ENCODE measurements around the gene ATXN3L.
"Not testable (repeated sequence)": the region's sequence is repeated elsewhere in the genome, so short reads cannot be mapped to it uniquely, and the experiment has no call there.

The ATXN3L gene

DNA sequence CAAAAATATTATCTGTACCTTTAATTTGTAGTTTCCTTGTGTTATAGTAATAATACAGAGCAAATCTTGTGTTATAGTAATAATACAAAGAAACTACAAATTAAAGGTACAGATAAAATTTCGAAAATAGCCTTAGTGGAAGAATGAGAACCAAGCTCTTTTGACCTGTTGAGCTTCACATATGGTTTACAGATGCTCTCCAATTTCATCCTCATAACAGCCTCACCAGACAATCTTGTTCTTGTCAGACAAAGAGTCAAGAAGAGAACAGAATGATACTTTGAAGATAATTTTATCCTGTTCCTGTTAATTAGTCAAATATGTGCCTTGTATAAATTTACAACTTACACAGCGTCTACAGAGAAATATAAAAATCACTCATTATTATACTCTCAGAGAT is 12.8 kb downstream of the ATXN3L start:
- no peak for DNase-seq (ENCODE audit: low read depth in 2 of 2)

- DNase-seq (ENCODE audit: low read depth in 2 of 2), result no peak
These were observed 14.7 kb downstream of the ATXN3L start for GRCh38 chrX:13305108-13305507.

DNA sequence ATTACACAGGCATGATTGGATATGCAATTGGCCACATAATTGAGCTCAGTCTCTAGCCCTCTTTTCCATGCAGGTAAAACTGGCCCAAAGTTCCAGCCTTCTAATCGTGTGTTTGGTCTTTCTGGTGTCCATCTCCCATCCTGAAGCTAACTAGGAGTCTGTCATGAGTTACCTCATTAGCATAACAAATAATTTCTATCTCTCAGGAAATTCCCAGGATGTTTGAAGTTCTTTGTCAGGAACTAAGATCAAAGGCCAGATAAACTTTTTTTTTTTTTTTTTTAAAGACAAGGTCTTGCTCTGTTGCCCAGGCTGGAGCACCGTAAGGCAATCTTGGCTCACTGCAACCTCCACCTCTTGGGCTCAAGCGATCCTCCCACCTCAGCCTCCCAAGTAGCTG is 15.8 kb downstream of the ATXN3L start:
- DNase-seq (ENCODE audit: low read depth in 2 of 2), result no peak

GRCh38 chrX:13303248-13303647 is 16.6 kb downstream of the ATXN3L start:
- not testable (repeated sequence) for DNase-seq (ENCODE audit: low read depth in 2 of 2)

- DNase-seq (ENCODE audit: low read depth in 2 of 2), result no peak
These were observed 21.0 kb downstream of the ATXN3L start for GRCh38 chrX:13298836-13299235.

DNA sequence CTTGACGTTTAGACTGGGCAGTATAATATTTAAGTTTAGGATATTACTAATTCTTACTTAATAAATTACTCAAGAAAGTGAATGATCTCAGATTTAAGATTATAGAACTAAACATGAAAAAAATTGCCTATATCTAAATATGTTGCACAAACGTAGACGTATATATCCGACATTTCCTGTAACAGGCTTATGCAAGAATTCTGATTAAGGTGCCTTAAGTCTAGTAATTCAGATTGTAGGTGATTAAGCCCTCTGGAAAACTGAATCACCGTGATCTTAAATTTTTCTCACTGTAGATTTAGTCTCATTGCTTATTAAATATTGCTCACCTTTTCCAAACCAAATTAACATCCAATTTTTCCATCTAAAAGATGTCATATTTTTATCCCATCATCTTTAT is 24.0 kb downstream of the ATXN3L start:
- no peak for DNase-seq (ENCODE audit: low read depth in 2 of 2)

DNA sequence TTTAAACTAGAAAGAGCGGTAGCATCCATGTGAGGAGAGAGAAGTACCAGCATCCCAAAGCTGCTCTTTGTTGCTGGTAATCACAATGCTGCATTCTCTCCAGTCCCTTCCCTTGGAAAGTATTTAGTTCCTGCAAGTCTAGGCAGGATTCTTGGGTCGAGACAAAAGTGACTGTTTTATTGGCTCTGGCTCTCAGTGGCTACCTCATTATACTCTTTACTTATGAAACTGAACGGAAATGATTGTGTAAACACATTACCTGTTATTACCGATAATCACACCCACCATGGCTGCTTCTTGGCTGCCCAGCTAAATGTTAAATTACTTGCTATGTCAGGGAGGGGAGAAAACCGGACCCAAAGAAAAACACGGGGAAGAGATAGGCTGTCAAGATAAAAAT is 26.2 kb downstream of the ATXN3L start:
- DNase-seq (ENCODE audit: low read depth in 2 of 2), result no peak

DNA sequence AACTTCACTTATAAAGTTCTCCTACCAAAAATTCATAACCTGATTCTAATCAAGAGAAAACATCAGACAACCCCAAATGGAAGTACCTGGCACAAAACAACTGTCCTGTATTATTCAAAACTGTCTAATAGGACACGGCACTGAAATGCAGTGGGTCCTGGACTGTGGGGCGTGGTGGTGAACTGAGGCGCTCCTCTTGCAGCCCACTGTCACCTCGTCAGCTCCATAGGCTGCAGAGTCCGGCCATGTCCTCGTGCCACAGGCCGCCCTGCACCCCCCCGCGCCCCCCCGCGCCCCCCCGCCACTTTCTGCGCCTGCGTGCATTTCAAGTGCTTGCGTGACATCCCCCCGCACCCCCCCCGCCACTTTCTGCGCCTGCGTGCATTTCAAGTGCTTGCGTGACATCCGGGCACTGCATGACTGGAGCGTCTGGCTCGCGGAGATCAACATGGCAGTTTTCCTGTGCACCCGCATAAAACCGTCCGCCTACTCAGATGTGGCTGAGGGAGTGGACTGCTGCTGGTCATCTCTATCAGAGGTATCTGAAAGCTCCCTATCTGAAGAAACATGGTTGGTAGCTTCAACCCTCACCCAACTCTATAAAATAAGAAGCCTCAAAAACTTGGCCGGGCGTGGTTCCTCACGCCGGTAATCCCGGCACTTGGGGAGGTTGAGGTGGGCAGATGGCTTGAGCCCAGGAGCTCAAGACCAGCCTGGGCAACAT is 28.8 kb downstream of the ATXN3L start:
- no peak for DNase-seq (ENCODE audit: low read depth in 2 of 2)

DNA sequence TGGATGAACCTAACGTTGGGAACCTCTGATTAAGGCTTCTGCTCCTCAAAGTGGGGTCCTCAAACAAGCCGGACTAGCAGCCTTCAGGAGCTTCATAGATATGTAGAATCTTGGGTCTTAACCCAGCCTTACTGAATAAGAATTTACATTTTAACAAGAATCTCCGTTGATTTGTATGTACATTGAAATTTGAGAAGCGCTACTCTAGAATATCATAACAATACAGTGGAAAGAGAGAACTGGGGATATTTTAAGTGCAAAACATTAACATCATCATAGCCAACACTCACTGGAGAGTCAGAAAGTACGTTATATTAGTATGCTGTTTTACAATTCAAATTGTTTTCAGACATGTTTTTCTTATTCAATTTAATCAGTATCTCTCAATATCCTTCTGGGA is 31.2 kb downstream of the ATXN3L start:
- no peak for DNase-seq (ENCODE audit: low read depth in 2 of 2)

GRCh38 chrX:13287816-13288215 is 32.0 kb downstream of the ATXN3L start:
- DNase-seq (ENCODE audit: low read depth in 2 of 2), result no peak

DNA sequence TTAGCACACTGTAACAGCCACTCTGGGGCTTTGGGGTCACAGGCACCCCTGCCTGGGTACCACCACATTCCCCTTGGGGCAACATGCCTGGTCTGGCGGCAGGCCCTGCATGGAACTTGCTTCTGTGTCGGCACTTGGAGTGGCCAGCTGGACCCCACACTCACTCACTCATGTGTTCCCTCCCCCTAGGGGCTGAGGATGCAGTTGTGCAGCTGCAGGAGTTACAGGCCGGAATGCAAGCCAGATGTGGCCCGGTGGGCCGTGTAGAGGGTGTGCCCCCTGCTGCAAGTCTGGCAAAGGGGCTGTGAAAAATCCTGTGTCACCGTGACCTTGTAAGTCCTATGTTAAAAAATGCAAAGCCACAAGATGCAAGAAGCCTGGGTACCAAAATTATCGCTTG is 34.2 kb downstream of the ATXN3L start:
- DNase-seq (ENCODE audit: low read depth in 2 of 2), result no peak

DNA sequence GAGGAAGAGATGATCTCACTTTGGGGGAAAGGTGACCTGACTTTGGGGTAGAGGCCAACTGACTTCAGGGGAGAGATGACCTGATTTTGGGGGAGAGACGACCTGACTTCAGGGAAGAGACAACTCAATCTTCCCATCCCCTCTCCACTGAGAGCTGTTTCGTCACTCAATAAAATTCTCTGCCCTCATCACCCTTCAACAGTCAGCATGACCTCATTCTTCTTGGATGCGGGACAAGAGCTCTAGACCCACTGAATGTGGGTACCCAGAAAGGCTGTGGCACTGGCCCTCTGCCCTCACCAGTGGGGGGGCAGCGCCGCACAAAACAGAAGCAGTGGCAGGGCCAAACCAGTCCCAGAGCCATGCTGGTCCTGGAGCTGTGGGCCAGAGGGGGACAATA is 34.6 kb downstream of the ATXN3L start:
- no peak for DNase-seq (ENCODE audit: low read depth in 2 of 2)

- DNase-seq (ENCODE audit: low read depth in 2 of 2), result no peak
These were observed 35.3 kb downstream of the ATXN3L start for GRCh38 chrX:13284570-13284969.

DNA sequence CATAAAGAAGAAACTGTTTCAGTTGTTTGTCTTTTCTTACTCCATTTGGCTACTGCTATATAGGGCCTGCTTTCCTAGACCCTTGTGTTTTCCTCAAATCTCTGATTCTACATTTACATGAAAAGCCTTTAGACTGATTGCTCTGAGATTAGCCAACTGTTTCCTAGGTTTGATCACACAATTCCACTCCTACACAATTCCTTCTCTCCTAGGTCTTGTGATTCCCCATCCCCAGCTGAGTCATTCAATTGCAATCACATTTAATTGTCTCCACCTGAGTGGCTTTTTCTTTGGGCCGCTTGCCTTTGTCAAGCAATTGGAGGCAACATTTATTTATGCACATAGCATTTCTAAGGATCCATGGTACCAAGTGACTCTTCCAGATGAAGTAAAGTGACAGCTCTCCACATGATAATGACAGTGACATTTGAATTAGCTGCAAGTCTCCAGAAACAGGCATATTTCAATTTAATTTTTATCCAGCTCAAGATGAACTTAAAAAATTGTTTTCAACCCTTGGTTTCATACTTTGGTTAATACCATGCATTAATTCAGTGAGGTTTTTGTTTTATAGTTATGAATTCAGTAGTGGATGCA is 35.8 kb downstream of the ATXN3L start:
- no peak for DNase-seq (ENCODE audit: low read depth in 2 of 2)

DNA sequence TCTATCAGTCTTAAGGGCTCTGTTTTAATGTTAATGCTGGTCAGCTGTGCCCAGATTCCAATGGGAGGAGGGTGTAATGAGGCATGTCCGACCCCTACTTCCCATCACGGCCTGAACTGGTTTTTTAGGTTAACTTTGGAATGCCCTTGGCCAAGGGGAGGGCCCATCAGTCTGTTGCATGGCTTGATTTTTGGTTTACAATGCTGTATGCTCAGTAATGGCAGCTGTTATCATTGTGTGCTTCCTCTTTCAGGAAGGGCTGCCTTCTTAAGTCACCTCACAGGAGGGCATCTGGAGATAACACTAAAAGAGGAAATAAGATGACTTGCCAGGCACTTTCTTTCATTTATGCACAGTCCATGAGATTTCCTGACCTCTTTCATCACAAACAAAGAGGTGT is 36.3 kb downstream of the ATXN3L start:
- no peak for DNase-seq (ENCODE audit: low read depth in 2 of 2)

GRCh38 chrX:13281289-13281688 is 38.6 kb downstream of the ATXN3L start:
- DNase-seq (ENCODE audit: low read depth in 2 of 2), result no peak

- DNase-seq (ENCODE audit: low read depth in 2 of 2), result no peak
These were observed 40.4 kb downstream of the ATXN3L start for GRCh38 chrX:13279279-13280018.

DNA sequence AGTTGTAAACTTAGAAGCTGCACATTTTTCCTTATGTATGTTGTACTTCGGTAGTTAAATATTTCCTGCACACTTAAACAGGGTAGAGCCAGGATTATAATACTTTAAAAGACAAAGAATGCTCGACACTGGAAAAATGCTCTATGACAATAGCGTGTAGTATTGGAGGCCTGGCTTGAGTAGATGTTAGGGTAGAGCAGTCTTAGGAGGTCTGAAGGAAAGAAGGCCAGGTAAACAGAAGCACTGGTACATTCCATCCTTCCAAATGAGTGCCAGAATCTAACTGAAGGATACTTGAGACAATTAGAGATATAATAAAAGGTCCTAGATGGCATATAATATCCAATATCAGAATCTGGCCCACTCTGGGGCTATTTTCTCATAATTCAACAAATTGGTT is 42.3 kb downstream of the ATXN3L start:
- no peak for DNase-seq (ENCODE audit: low read depth in 2 of 2)

- no peak for DNase-seq (ENCODE audit: low read depth in 2 of 2)
These were observed 42.9 kb downstream of the ATXN3L start for GRCh38 chrX:13276991-13277390.

DNA sequence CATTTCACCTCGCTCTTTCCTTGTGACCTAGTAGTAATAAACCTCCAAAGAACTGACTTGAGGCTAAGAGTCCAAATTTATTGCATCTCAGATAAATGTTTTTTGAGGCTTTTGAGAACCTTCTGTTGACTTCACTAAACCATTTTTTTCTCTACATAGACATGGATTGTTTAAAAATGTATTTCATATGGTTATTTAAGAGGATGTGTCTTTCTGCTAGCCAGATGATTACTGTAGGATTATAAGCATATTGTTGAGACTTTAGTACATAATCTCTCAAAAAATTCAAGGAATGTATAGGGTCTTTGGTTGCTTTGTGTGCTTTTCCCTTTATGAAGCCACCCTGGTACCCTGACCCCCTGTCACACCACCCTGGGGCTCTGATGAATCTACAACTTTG is 44.8 kb downstream of the ATXN3L start:
- DNase-seq (ENCODE audit: low read depth in 2 of 2), result no peak

GRCh38 chrX:13272426-13272825 is 47.4 kb downstream of the ATXN3L start:
- no peak for DNase-seq (ENCODE audit: low read depth in 2 of 2)

DNA sequence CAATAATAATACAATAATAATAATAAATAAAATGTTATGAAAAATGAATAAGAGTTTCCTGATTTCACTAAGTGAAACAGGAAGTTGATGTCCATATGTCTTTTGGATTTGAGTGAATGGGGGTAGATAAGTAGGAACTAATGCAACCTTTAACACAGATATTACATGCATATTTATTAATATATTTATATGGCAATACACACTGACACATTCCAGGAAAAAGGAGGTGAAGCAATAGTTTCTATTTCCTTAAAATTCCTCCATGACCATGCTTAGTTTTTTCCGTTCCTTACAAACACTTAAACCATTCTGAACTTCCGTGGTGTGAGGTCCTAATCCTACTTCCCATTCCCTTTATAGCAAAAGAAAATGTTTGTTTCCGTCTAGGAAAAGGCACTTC is 48.3 kb downstream of the ATXN3L start:
- no peak for DNase-seq (ENCODE audit: low read depth in 2 of 2)

- no peak for DNase-seq (ENCODE audit: low read depth in 2 of 2)
These were observed 49.5 kb downstream of the ATXN3L start for GRCh38 chrX:13270360-13270759.

Data from stimulated activated CD4-positive, alpha-beta T cell treated with anti-CD3 and anti-CD28 coated beads, Interleukin-15, amount 100 ng/mL, for 48 hours (primary cell).